ENCODE measurements around the gene RAB3GAP1.
"Not testable (repeated sequence)": the region's sequence is repeated elsewhere in the genome, so short reads cannot be mapped to it uniquely, and the experiment has no call there.

RAB3GAP1 gene

DNA sequence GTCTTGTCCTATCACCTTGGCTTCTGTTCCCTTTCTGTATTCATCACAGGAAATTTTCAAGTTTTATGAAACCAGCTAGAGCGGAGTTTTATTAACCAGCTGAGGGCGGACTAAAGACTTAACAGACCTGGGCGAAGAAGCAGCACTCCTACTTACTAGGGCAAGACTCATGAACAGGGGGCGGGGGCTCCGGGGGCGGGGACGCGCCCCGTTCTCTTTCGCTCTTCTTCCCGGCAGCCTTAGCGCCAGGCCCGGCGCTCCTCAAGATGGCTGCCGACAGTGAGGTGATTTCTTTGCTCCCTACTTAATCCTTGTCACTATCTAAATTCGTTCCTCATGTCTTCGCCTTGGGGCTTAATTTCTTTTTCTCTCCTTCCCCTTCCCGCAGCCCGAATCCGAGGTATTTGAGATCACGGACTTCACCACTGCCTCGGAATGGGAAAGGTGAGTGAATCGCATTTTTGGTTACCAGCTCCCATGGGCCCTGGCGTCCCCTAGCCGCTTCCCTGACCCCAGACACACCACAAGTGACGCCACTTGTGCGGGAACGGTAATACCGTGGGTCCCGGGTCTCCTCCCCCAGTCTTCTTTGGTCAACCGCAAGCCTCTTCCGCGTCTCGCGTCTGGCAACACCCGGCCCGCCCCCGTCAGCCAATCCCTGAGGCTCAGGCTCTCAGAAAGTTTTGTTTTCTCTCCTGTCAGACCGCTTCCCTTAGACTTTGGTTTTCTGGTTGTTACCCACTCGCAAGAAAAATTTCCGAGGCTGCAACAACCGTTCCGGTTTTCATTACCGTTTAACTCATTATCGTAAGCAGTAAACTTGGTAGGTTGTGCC is at the start of gene RAB3GAP1:
TSS of gene RAB3GAP1 (plus strand) at position 251 of the 835 bp plus-strand sequence. CDS start at position 267, 16 bp downstream.
- DNase-seq (ENCODE audit: low spot score), result peak; percentile 94
- FAIRE-seq, result no peak

GRCh38 chr2:135002836-135003235 is 49.3 kb upstream of the RAB3GAP1 start:
- FAIRE-seq (no peak), DNase-seq (ENCODE audit: low spot score) (no peak)

- FAIRE-seq (peak; percentile 88), DNase-seq (ENCODE audit: low spot score) (peak; percentile 92)
These were observed 47.9 kb upstream of the RAB3GAP1 start for GRCh38 chr2:135004005-135004746.

DNA sequence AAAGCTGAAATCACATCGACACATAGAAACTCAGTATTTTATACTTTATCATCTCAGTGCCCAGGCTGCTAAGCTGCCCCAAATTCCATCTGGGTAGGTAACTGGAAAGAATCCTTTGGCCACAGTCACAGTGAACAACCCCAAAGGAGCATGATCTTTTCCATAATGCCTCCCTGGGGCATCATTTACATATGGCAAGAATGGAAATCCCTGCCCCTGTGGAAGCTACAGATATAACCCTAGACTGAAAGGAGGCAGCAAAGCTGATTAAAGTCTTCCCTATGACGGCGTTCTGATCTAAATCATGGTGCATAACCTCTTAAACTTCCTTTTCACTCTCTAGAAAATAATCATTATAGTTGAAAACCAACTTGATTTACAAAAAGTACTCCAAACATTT is 46.3 kb upstream of the RAB3GAP1 start:
- FAIRE-seq (no peak), DNase-seq (ENCODE audit: low spot score) (no peak)

DNA sequence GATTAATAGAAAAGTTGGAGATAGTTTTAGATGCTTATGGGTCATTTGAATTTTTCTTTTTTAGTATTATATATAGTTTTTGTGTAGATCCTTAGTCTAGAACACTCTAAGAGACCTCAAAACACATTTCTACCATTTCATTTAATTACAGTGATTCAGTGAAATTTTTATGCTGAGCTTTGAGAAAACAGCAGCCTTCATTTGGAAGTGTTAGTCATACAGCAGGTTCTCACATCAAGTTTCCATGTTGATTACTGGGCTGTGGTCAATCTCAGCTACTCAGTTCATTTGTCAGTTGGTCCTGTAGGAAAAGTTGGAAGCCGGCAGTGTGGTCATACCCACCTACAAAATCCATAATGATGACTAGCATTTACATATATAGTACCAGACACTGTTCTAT is 42.8 kb upstream of the RAB3GAP1 start:
- DNase-seq (ENCODE audit: low spot score) (no peak), FAIRE-seq (no peak)

- DNase-seq (ENCODE audit: low spot score), result no peak
- no peak for FAIRE-seq
These were observed 41.7 kb upstream of the RAB3GAP1 start for GRCh38 chr2:135010200-135010942.

DNA sequence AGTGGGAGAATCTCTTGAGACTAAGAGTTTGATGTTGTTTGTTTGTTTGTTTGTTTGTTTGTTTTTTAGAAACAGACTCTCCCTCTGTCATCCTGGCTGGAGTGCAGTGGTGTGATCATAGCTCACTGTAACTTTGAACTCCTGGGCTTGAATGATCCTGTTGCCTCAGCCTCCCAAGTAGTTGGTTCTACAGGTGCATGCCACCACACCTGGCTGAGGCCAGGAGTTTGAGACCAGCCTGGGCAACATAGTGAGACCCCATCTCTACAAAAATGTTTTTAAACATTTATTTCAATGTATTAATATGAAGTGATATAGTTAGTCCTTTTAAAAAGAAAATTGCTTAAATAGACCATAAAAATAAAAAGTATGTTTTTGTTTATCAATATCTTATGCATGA is 40.5 kb upstream of the RAB3GAP1 start:
- FAIRE-seq (no peak), DNase-seq (ENCODE audit: low spot score) (no peak)

DNA sequence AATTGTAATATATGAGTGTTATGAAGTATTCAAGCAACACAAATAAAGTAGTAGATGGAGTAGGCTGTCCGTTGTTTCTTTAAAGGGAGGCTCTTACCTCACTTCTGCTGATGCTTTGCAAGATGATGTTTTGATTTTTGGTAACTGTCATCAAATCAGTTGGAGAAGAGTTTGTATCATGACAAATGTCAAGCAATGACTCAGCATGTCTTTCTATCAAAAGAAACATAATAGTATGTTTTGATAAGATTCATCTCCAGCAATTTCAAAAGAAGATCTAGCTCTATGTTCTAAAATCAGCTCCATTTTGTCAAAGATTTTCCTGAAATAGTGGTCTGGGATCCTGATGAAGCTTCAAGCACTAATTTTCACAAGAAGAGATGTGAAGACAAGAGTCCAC is 30.5 kb upstream of the RAB3GAP1 start:
- FAIRE-seq (no peak), DNase-seq (ENCODE audit: low spot score) (no peak)

GRCh38 chr2:135022952-135023880 is 28.9 kb upstream of the RAB3GAP1 start:
- DNase-seq (ENCODE audit: low spot score), result no peak
- no peak for FAIRE-seq

- no peak for DNase-seq (ENCODE audit: low spot score)
- no peak for FAIRE-seq
These were observed 28.1 kb upstream of the RAB3GAP1 start for GRCh38 chr2:135023886-135024485.

- FAIRE-seq, result no peak
- no peak for DNase-seq (ENCODE audit: low spot score)
These were observed 22.5 kb upstream of the RAB3GAP1 start for GRCh38 chr2:135029481-135030134.

- DNase-seq (ENCODE audit: low spot score) (peak; percentile 55), FAIRE-seq (no peak)
These were observed 21.3 kb upstream of the RAB3GAP1 start for GRCh38 chr2:135030826-135031225.

DNA sequence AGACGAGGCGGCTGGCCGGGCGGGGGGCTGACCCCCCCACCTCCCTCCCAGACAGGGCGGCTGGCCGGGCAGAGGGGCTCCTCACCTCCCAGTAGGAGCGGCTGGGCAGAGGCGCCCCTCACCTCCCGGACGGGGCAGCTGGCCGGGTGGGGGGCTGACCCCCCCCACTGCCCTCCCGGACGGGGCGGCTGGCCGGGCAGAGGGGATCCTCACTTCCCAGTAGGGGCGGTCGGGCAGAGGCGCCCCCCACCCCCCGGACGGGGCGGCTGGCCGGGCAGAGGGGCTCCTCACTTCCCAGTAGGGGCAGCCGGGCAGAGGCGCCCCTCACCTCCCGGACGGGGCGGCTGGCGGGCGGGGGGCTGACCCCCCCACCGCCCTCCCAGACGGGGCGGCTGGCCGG is 18.9 kb upstream of the RAB3GAP1 start:
- not testable (repeated sequence) for FAIRE-seq

DNA sequence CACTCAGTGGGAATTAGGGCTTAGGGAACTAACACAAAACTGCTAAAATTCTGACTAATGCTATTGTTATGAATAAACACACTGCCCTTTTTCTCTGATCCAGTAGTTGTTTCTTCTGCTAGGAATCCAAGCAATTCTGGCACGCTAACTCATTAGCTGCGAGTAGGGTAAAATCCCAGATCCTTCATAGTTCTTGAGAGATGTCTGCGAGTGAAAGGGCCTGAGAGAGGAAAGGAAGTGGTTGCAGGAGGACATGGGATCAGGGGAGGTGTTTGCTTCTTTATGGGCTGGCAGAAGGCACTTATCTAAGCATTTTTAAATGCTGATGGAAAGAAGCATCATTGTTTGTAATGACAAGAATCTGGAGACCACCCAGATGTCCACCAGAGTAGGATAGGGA is 14.3 kb upstream of the RAB3GAP1 start:
- no peak for DNase-seq (ENCODE audit: low spot score)
- no peak for FAIRE-seq

More for the DNA sequence above, 18.9 kb upstream of the RAB3GAP1 start:
- not testable (repeated sequence) for DNase-seq (ENCODE audit: low spot score)

GRCh38 chr2:135043345-135043744 is 8.7 kb upstream of the RAB3GAP1 start:
- DNase-seq (ENCODE audit: low spot score) (no peak), FAIRE-seq (no peak)

- FAIRE-seq (no peak), DNase-seq (ENCODE audit: low spot score) (no peak)
These were observed 4.8 kb upstream of the RAB3GAP1 start, which contains the start of gene MAP3K19 for GRCh38 chr2:135047300-135047699. Gene MAP3K19, minus strand, starts transcription at chr2:135047447. Its CDS starts 22,800 bp downstream, at chr2:135024647.

- FAIRE-seq (no peak), DNase-seq (ENCODE audit: low spot score) (no peak)
These were observed 4.0 kb upstream of the RAB3GAP1 start for GRCh38 chr2:135048122-135048521.

GRCh38 chr2:135050132-135050531 is 2.0 kb upstream of the RAB3GAP1 start:
- DNase-seq (ENCODE audit: low spot score) (no peak), FAIRE-seq (no peak)

GRCh38 chr2:135050684-135051083 is 1.4 kb upstream of the RAB3GAP1 start:
- DNase-seq (ENCODE audit: low spot score) (no peak), FAIRE-seq (no peak)
